OCI-M2 (cell line): ENCODE measurements around the gene STAM.

Source experiments
- DNase-seq: peaks from one replicate; lab custom pipeline; 2025; ENCODE audit not compliant: unreplicated experiment; lab: John Stamatoyannopoulos, UW

STAM gene

DNA sequence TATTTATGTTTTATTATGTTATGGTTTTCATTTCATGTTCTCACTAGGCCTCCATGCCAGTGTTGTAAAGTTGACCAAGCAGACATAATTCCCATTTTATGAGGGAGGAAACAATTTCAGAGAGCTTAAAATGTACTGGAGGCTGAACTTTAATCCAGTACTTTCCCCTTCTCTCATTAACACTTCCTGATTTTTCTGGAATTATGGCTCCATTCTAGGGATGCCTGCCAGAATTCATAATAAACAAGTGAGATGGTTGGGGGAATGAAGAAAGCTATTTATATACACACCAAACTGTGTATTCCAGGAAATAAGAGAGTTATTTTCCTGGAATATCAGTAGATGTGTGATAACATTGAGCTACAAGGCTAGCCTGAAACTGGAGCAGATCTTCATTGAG, 114.9 kb downstream of the STAM start:
- no peak for DNase-seq

DNA sequence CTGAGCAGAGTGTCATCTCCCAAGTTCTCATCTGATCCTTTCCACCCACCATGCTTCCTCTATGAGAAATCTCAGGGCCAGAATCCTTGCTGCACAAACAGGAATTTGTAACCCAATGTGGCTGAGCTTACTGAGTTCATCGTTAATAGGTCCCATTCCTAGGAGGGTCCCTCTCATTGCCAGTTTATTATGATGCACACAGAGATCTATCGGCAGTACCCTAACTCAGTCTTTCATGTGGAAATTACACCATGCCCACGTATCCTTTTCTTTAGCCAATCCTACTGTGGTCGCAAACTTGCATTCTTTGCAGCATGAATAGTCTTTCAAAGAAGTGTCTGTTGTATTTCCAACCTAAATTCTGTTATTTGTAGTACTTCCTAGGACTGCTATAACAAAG, 120.2 kb downstream of the STAM start:
- no peak for DNase-seq

DNA sequence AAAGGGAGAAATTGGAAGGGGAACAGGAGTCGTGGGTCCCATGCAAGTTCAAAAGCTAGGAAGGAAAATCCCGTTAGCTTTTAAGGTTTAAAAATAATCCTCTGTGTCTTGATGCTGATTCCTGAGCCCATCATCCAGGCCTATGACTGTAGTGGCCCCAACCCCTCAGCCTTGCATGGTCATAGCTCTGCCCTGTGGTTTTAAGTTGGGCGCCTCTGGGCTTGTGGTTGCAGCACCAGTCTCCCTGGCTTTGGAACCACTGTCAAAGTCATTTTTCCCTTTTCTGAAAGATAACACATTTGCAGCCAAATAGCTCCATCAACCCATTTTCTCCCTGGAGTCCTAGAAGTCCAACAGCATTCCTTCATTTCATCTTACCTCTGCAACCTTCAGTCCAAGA, 121.7 kb downstream of the STAM start:
- no peak for DNase-seq
